Measurements from ENCODE around the gene PCP2.
A peak's percentile ranks its signal among the peaks of the same experiment; 100 is the strongest.

Gene PCP2

GRCh38 chr19:7638802-7639465 lies 5.4 kb upstream of the PCP2 start:
- no peak for DNase-seq

GRCh38 chr19:7637374-7638256 lies 4.1 kb upstream of the PCP2 start:
- DNase-seq = peak; percentile 26

- peak; percentile 91 for DNase-seq
These were observed 3.3 kb upstream of the PCP2 start, which contains the start of gene STXBP2 for GRCh38 chr19:7636691-7637373. STXBP2 (plus strand) TSS chr19:7637110; CDS start chr19:7637150, 40 bp downstream.

GRCh38 chr19:7636317-7636690 lies 2.8 kb upstream of the PCP2 start:
- DNase-seq = no peak

GRCh38 chr19:7635670-7636069 lies 2.2 kb upstream of the PCP2 start:
- no peak for DNase-seq

- no peak for DNase-seq
These were observed 947 bp downstream of the PCP2 start for GRCh38 chr19:7632340-7633203.

- DNase-seq = no peak
These were observed 1.9 kb downstream of the PCP2 start for GRCh38 chr19:7631577-7631976.

GRCh38 chr19:7629347-7630054 lies 4.0 kb downstream of the PCP2 start, which contains the start of the genes PET100 and XAB2:
PET100 (plus strand) TSS chr19:7629793; CDS start chr19:7629834, 41 bp downstream.
XAB2 (minus strand) TSS chr19:7629545; CDS start chr19:7629527, 18 bp downstream.
- DNase-seq = peak; percentile 94

- no peak for DNase-seq
These were observed 4.8 kb downstream of the PCP2 start for GRCh38 chr19:7628589-7629311.

GRCh38 chr19:7627166-7627565 lies 6.4 kb downstream of the PCP2 start:
- DNase-seq = no peak

- no peak for DNase-seq
These were observed 7.7 kb downstream of the PCP2 start for GRCh38 chr19:7625763-7626372.

GRCh38 chr19:7624810-7625209 lies 8.7 kb downstream of the PCP2 start:
- no peak for DNase-seq

- DNase-seq = no peak
These were observed 9.6 kb downstream of the PCP2 start for GRCh38 chr19:7623725-7624603.

GRCh38 chr19:7622933-7623685 lies 10.4 kb downstream of the PCP2 start:
- DNase-seq = peak; percentile 31

GRCh38 chr19:7620442-7621412 lies 12.8 kb downstream of the PCP2 start:
- DNase-seq = no peak

GRCh38 chr19:7619671-7620441 lies 13.7 kb downstream of the PCP2 start:
- DNase-seq = no peak
